GM19463 (cell line): ENCODE results near the gene CNOT4.
"Not testable (repeated sequence)": the region's sequence is repeated elsewhere in the genome, so short reads cannot be mapped to it uniquely, and the experiment has no call there.

Experiments used
- ATAC-seq: cut with Tn5 transposase; IDR thresholded peaks from one replicate; pipeline ENCODE4 v1.9.1; 2021; ENCODE audit warnings: mild to moderate bottlenecking, moderate library complexity; ENCODE audit not compliant: unreplicated experiment

CNOT4 gene

GRCh38 chr7:135512135-135512887, 2.4 kb upstream of the CNOT4 start:
- ATAC-seq = peak; percentile 29

- no peak for ATAC-seq
Measured at GRCh38 chr7:135510592-135511183, 786 bp upstream of the CNOT4 start.

GRCh38 chr7:135509589-135509838, 388 bp downstream of the CNOT4 start:
- ATAC-seq = no peak

GRCh38 chr7:135508883-135509588, 866 bp downstream of the CNOT4 start:
- no peak for ATAC-seq

- no peak for ATAC-seq
Measured at GRCh38 chr7:135501402-135501801, 8.5 kb downstream of the CNOT4 start.

GRCh38 chr7:135499818-135500217, 10.1 kb downstream of the CNOT4 start:
- ATAC-seq = no peak

DNA sequence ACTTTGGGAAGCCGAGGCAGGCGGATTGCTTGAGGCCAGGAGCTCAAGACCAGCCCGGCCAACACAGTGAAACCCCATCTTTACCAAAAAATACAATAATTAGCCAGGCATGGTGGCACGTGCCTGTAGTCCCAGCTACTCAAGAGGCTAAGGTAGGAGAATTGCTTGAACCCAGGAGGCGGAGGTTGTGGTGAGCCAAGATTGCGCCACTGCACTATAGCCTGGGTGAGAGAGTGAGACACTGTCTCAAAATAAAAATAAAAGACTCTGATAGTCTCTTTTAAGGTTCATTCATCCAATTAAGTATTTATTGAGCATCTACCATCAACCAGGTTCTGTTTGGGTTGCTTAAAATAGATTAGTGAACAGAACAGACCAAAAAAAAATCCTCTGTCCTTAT, 12.7 kb downstream of the CNOT4 start:
- not testable (repeated sequence) for ATAC-seq

DNA sequence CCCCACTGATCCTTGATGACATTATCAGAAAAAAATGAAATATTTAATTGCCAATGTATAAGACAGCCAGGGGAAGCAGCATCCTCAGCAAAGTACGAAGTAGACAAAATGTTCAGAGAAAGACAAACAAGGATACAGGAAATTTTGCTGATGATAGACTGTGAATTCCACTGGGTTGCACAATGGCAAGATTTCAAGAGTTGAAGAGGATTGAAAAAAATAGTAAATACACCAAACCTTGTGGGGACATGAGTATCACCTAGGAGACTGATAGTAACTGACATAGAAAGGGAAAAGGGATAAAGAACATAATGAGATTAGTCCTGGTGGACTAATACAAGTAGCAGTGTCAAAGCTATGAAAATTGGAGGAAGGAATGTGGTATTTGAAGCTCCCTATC, 16.5 kb downstream of the CNOT4 start:
- ATAC-seq = no peak

- ATAC-seq = no peak
Measured at GRCh38 chr7:135492151-135492550, 17.8 kb downstream of the CNOT4 start.

DNA sequence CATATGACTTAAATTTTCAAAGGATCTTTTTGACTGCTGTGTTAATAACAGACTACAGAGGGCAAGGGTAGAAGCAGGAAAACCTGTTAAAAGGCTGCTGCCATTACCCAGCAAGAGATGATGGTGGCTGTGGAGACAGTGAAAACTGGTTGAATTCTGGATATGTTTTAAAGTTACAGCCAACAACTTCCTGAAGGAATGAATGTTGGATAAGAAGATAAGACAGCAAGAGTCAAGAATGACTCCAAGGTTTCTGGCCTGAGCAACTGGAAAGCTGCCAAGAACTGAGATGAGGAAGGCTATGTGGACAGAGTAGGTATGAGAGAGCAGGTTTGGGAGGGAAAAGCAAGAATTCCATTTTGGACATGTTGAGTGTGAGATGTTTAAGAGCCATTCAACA, 19.1 kb downstream of the CNOT4 start:
- no peak for ATAC-seq

- ATAC-seq = no peak
Measured at GRCh38 chr7:135489791-135490190, 20.1 kb downstream of the CNOT4 start.

GRCh38 chr7:135486261-135486920, 23.5 kb downstream of the CNOT4 start:
- no peak for ATAC-seq

- no peak for ATAC-seq
Measured at GRCh38 chr7:135481598-135481979, 28.3 kb downstream of the CNOT4 start.

DNA sequence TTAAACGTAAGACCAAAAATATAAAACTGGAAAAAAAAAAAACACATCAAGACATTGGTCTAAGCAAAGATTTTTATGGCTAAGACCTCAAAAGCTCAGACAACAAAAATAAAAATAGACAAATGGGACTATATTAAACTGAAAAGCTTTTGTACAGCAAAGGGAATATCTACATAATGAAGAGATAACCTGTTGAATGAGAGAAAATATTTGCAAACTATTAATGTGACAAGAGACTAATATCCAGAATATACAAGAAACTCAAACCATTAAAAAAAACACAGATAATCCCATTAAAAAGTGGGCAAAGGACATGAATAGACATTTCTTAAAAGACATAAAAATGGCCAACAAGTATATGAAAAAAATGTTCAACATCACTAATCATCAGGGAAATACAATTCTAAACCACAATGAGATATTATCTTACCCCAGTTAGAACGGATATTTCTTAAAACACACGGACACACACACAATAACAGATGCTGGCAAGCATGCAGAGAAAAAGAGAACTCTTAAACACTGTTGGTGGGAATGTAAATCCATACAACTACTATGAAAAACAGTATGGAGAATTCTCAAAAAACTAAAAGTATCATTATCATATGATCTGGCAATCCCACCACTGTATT, 28.8 kb downstream of the CNOT4 start:
- ATAC-seq = no peak

DNA sequence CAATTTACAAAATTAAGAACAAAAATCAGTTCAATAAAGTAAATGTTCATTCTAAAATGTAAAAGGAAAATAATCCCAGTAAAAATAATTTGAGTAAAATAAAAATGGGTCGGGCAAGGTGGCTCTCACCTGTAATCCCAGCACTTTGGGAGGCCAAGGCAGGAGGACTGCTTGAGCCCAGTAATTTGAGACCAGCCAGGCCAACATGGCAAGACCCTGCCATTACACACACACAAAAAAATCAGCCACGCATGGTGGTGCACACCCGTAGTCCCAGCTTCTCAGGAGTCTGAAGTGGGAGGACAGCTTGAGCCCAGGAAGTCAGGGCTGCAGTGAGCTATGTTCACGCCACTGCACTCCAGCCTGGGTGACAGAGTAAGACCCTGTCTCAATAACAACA, 34.4 kb downstream of the CNOT4 start:
- no peak for ATAC-seq

GRCh38 chr7:135469705-135470104, 40.2 kb downstream of the CNOT4 start:
- not testable (repeated sequence) for ATAC-seq

DNA sequence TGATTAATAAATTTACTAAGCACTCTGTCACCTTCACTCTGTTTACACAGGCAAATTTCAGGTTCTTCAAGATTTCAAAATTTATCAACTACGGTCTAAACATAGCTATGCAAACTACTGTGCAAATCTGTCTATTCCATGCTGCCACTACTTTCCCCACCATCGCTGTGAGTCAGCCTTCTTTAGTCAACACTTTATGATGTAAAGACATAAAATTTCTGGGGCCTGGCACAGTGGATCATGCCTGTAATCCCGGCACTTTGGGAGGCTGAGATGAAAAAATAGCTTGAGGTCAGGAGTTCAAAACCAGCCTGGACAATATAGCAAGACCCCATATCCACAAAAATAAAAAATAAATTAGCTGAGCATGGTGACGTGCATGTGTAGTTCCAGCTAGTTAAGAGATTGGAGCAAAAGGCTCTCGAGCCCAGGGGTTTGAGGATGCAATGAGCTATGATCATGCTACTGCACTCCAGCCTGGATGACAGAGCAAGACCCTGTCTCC, 42.6 kb downstream of the CNOT4 start:
- peak; percentile 72 for ATAC-seq

- ATAC-seq = no peak
Measured at GRCh38 chr7:135466442-135467206, 43.3 kb downstream of the CNOT4 start.

DNA sequence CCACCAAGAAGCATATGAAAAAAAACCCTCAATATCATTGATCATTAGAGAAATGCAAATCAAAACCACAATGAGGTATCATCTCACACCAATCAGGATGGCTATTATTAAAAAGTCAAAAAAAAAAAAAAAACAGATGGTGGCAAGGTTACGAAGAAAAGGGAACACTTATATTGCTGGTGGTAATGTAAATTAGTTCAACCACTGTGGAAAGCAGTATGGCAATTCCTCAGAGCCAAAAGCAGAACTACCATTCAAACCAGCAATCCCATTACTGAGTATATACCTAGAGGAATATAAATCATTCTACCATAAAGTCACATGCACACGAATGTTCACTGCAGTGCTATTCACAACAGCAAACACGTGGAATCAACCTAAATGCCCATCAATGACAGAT, 46.0 kb downstream of the CNOT4 start:
- no peak for ATAC-seq

- peak; percentile 67 for ATAC-seq
Measured at GRCh38 chr7:135459951-135460567, 49.8 kb downstream of the CNOT4 start.
